Measurements from ENCODE around the gene SDC4. TPM values are rescaled to one million over a fixed set of nuclear protein-coding genes. Genes with fewer than 3 reads are reported as not detected.

Gene SDC4
- total RNA-seq, 1 experiment from 2014 or later, result 100 TPM

DNA sequence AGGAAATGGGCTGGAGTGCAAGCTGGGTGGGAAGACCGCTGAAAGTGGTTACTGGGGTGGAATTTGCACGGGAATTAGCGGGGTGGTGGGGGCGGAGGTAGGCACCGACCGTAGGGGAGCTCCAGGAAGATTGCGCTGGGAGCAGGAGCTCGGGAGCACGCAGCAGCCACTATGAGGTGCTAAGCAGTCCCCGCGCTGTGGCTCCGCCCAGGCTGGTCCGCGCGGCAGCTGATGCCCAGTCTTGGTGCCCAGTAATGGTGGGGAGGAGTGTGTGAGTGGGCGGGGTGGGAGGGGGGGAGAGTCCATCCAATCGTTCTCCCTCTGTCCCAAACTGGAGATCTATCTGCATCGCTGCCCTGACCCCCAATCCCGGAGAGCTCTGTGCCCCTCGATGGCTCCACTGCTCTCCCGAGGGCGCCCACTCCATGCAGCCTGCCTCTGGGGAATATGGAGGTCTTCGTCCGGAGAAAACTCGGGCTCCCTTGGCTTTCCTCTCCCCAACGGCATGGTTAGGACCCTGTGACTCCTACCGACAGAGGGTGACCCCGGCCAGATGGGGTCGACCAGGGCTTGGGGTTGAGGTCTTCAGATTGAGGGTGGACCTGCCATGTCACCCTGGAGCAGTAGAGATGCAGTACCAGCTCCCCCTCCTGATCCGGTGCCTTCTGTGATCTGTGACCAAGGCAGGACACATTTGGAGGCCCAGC lies 24.6 kb upstream of the SDC4 start:
- no peak overlapping the region for H3K9ac ChIP-seq (ENCODE audit: low read length)
- peaks cover under 1 to 5% of the 10 kb centered on the region in 2 experiments; a peak in 1 of 4 replicates for H3K36me3 ChIP-seq (ENCODE audit: control insufficient read depth in 1 of 2, insufficient read depth in 2 of 2, low read length in 2 of 2)
- ChIA-PET RAD21 (ENCODE audit: low non-redundant PET in 1 of 2, low total read pairs in 2 of 2, uncharacterized antibody in 2 of 2, unreplicated experiment in 2 of 2) (interaction anchor here in 1 of 2 experiments (1.5 to 2.1 kb wide), 2 partner anchors 52 to 64 kb away, joined by 4 to 16 read pairs; no protein-coding TSS in a partner anchor), POLR2A (interaction anchor here (2.2 kb wide), 1 partner anchor 9 kb away, joined by 9 read pairs; the partner anchor contains the start of gene SYS1), CTCF (interaction anchor here (0.9 to 8.3 kb wide), 11 partner anchors 10 to 398 kb away, joined by 3 to 61 read pairs (median 9); partner anchors contain the start of genes PIGT and SYS1)
- no peak overlapping the region for H3K4me3 ChIP-seq (replicated peaks in 1 of 2; ENCODE audit: low read depth in 1 of 2, low read length in 2 of 2)
- TF ChIP-seq, protein P1, sequence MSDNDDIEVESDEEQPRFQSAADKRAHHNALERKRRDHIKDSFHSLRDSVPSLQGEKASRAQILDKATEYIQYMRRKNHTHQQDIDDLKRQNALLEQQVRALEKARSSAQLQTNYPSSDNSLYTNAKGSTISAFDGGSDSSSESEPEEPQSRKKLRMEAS (IDR thresholded peaks at IDR 0.05), result no peak
- H3K4me1 ChIP-seq (ENCODE audit: control insufficient read depth in 1 of 2, insufficient read depth in 2 of 2, low read length in 2 of 2), result peaks cover 0 to 15% of the 10 kb centered on the region in 2 experiments; a peak in 2 of 4 replicates
- no peaks in the 10 kb centered on the region for H3K79me2 ChIP-seq (ENCODE audit: insufficient read depth, low read length)
- ATAC-seq, result no peak; the same call in 1 of the 2 replicates
- no peaks in the 10 kb centered on the region for H3K9me2 ChIP-seq (ENCODE audit: insufficient read depth)
- no peaks in the 10 kb centered on the region for H3K9me3 ChIP-seq (ENCODE audit: control insufficient read depth in 1 of 2, insufficient read depth in 1 of 2, low read depth in 1 of 2, low read length in 2 of 2)
- H3K27ac ChIP-seq (ENCODE audit: low read depth, low read length), result no peak overlapping the region
- H3K4me2 ChIP-seq (ENCODE audit: low read length), result no peak overlapping the region
- no peaks in the 10 kb centered on the region for H4K20me1 ChIP-seq (ENCODE audit: insufficient read depth)
- no peak for DNase-seq (ENCODE audit: low read depth, low spot score)
- intact Hi-C loops (cut with micrococcal nuclease), result no loop called here
- H2AFZ ChIP-seq (ENCODE audit: low read depth, low read length, poor library complexity, severe bottlenecking), result no peak overlapping the region
- no peaks in the 10 kb centered on the region for H3K27me3 ChIP-seq (ENCODE audit: insufficient read depth, low read length)
- no TSS peak for BruUV-seq (replicated peaks)

DNA sequence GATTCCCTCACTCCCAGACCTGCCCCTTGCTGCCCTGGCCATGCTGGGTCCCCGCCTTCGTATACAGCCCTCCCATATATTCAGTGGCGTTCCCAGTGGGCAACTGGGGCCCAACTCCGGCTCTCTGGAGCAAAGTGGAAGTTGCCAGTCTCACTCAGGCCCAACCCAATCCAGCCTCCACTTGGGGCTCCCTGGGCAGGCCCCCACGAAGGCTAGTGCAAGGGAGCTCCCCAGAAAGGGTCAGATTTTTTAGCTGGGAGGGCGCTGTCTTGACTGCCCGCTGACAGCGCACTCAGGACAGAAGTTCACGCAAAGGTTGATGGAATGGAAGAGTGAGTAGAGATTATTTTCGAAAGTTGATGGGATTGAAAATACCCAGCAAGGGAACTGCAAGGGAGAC lies 24.0 kb upstream of the SDC4 start:
- intact Hi-C loops (cut with micrococcal nuclease), result no loop called here
- no peaks in the 10 kb centered on the region for H3K9me2 ChIP-seq (ENCODE audit: insufficient read depth)
- H3K79me2 ChIP-seq (ENCODE audit: insufficient read depth, low read length), result no peaks in the 10 kb centered on the region
- ChIA-PET RAD21 (ENCODE audit: low non-redundant PET in 1 of 2, low total read pairs in 2 of 2, uncharacterized antibody in 2 of 2, unreplicated experiment in 2 of 2) (no interaction called here), POLR2A (interaction anchor here (2.2 kb wide), 1 partner anchor 8 kb away, joined by 9 read pairs; the partner anchor contains the start of gene SYS1), CTCF (interaction anchor here (3.1 to 8.3 kb wide), 2 partner anchors 9 to 64 kb away, joined by 22 to 61 read pairs; partner anchors contain the start of gene SYS1)
- no peak overlapping the region for H3K4me2 ChIP-seq (ENCODE audit: low read length)
- no peak overlapping the region for H3K9ac ChIP-seq (ENCODE audit: low read length)
- no peak overlapping the region for H3K4me3 ChIP-seq (replicated peaks in 1 of 2; ENCODE audit: low read depth in 1 of 2, low read length in 2 of 2)
- ATAC-seq (no peak), DNase-seq (ENCODE audit: low read depth, low spot score) (no peak)
- H3K27ac ChIP-seq (ENCODE audit: low read depth, low read length), result no peak overlapping the region
- H2AFZ ChIP-seq (ENCODE audit: low read depth, low read length, poor library complexity, severe bottlenecking), result no peak overlapping the region
- no peaks in the 10 kb centered on the region for H3K9me3 ChIP-seq (ENCODE audit: control insufficient read depth in 1 of 2, insufficient read depth in 1 of 2, low read depth in 1 of 2, low read length in 2 of 2)
- H3K36me3 ChIP-seq (ENCODE audit: control insufficient read depth in 1 of 2, insufficient read depth in 2 of 2, low read length in 2 of 2), result peaks cover 6 to 10% of the 10 kb centered on the region in 2 experiments; a peak in 1 of 4 replicates
- H4K20me1 ChIP-seq (ENCODE audit: insufficient read depth), result no peaks in the 10 kb centered on the region
- BruUV-seq (replicated peaks), result no TSS peak
- TF ChIP-seq POLR2A (IDR thresholded peaks at IDR 0.05; ENCODE audit: borderline replicate concordance, extremely low read depth, insufficient read depth, insufficient read length), result no peak
- TF ChIP-seq, protein P2, sequence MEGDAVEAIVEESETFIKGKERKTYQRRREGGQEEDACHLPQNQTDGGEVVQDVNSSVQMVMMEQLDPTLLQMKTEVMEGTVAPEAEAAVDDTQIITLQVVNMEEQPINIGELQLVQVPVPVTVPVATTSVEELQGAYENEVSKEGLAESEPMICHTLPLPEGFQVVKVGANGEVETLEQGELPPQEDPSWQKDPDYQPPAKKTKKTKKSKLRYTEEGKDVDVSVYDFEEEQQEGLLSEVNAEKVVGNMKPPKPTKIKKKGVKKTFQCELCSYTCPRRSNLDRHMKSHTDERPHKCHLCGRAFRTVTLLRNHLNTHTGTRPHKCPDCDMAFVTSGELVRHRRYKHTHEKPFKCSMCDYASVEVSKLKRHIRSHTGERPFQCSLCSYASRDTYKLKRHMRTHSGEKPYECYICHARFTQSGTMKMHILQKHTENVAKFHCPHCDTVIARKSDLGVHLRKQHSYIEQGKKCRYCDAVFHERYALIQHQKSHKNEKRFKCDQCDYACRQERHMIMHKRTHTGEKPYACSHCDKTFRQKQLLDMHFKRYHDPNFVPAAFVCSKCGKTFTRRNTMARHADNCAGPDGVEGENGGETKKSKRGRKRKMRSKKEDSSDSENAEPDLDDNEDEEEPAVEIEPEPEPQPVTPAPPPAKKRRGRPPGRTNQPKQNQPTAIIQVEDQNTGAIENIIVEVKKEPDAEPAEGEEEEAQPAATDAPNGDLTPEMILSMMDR (IDR thresholded peaks at IDR 0.05 in 2 of 3, conservative IDR thresholded peaks at IDR 0.05 in 1 of 3; ENCODE audit: borderline replicate concordance in 1 of 3, insufficient read depth in 1 of 3, low read depth in 2 of 3, low read length in 2 of 3), result no peak
- TF ChIP-seq YY1 (IDR thresholded peaks at IDR 0.05; ENCODE audit: extremely low read depth, insufficient replicate concordance, low read depth, low read length), result no peak
- no peak for TF ChIP-seq EZH2 (IDR thresholded peaks at IDR 0.05)
- H3K4me1 ChIP-seq (ENCODE audit: control insufficient read depth in 1 of 2, insufficient read depth in 2 of 2, low read length in 2 of 2), result peaks cover 0 to 15% of the 10 kb centered on the region in 2 experiments; a peak in 2 of 4 replicates
- no peaks in the 10 kb centered on the region for H3K27me3 ChIP-seq (ENCODE audit: insufficient read depth, low read length)

Data from HCT116 (cell line).